Astrocyte (in vitro differentiated cells and primary cell): ENCODE measurements around the gene RDH13. TPM values are rescaled to one million over a fixed set of nuclear protein-coding genes. Genes with fewer than 3 reads are reported as not detected.

Experiments used
- DNase-seq: peaks from one replicate; pipeline ENCODE4 v3.0.0-alpha.2; 2010; ENCODE audit warnings: low read depth
- FAIRE-seq: peaks from 2 replicates; lab custom pipeline; 2011; peaks lifted over from hg19 to GRCh38; lab: Jason Lieb, UNC
- H2AFZ ChIP-seq: 2 replicates; pipeline ENCODE4 v1.6.0; 2012; ENCODE audit warnings: low read depth, low read length, inconsistent platforms
- H3K27ac ChIP-seq: 2 replicates; pipeline ENCODE4 v1.5.1; 2011; ENCODE audit warnings: low read depth, low read length, inconsistent platforms
- H3K27me3 ChIP-seq: 2 replicates; pipeline ENCODE4 v1.6.0; 2011; ENCODE audit warnings: low read length, inconsistent platforms; ENCODE audit not compliant: insufficient read depth
- H3K36me3 ChIP-seq: 2 replicates; pipeline ENCODE4 v1.5.1; 2011; ENCODE audit warnings: low read length, inconsistent platforms; ENCODE audit not compliant: insufficient read depth
- H3K4me1 ChIP-seq: 2 replicates; pipeline ENCODE4 v1.5.1; 2011; ENCODE audit warnings: low read length, inconsistent platforms; ENCODE audit not compliant: insufficient read depth
- H3K4me2 ChIP-seq: 2 replicates; pipeline ENCODE4 v1.6.0; 2012; ENCODE audit warnings: low read length, inconsistent platforms
- H3K4me3 ChIP-seq: 2 replicates; pipeline ENCODE4 v1.5.1; 2011; ENCODE audit warnings: low read depth, mild to moderate bottlenecking, low read length, inconsistent platforms; ENCODE audit not compliant: insufficient read depth
- H3K79me2 ChIP-seq: 2 replicates; pipeline ENCODE4 v1.6.0; 2012; ENCODE audit warnings: mild to moderate bottlenecking, low read length, inconsistent platforms; ENCODE audit not compliant: insufficient read depth
- H3K9ac ChIP-seq: 2 replicates; pipeline ENCODE4 v1.6.0; 2012; ENCODE audit warnings: mild to moderate bottlenecking, low read length, inconsistent platforms
- H3K9me3 ChIP-seq: 2 replicates; pipeline ENCODE4 v1.5.1; 2012; ENCODE audit warnings: low read depth, mild to moderate bottlenecking, low read length, inconsistent platforms; ENCODE audit not compliant: insufficient read depth
- H4K20me1 ChIP-seq: 2 replicates; pipeline ENCODE4 v1.6.0; 2012; ENCODE audit warnings: low read length, inconsistent platforms; ENCODE audit not compliant: insufficient read depth
- H3K27ac Mint-ChIP-seq: one replicate; pipeline ENCODE4 v1.8.0; 2021; ENCODE audit warnings: mild to moderate bottlenecking, mixed read lengths; ENCODE audit not compliant: unreplicated experiment
- H3K27me3 Mint-ChIP-seq: one replicate; pipeline ENCODE4 v1.8.0; 2021; ENCODE audit warnings: low read depth, mixed read lengths; ENCODE audit not compliant: unreplicated experiment
- H3K36me3 Mint-ChIP-seq: one replicate; pipeline ENCODE4 v1.8.0; 2021; ENCODE audit warnings: low read depth, mixed read lengths; ENCODE audit not compliant: unreplicated experiment
- H3K4me1 Mint-ChIP-seq: one replicate; pipeline ENCODE4 v1.8.0; 2021; ENCODE audit warnings: low read depth, mixed read lengths; ENCODE audit not compliant: unreplicated experiment
- H3K4me3 Mint-ChIP-seq: one replicate; pipeline ENCODE4 v1.8.0; 2021; ENCODE audit warnings: mild to moderate bottlenecking, moderate library complexity, mixed read lengths; ENCODE audit not compliant: unreplicated experiment
- H3K9me3 Mint-ChIP-seq: one replicate; pipeline ENCODE4 v1.8.0; 2021; ENCODE audit warnings: mild to moderate bottlenecking, mixed read lengths; ENCODE audit not compliant: unreplicated experiment
- CTCF ChIP-seq: IDR thresholded peaks from 2 replicates; pipeline ENCODE4 v1.5.1; 2011; ENCODE audit warnings: low read depth, mild to moderate bottlenecking, inconsistent platforms, low read length, moderate library complexity; ENCODE audit not compliant: insufficient read depth
- EZH2 ChIP-seq: IDR thresholded peaks from 2 replicates; pipeline ENCODE4 v1.6.1; 2012; ENCODE audit warnings: mild to moderate bottlenecking, low read length, inconsistent platforms; ENCODE audit not compliant: insufficient read depth
- total RNA-seq: library from RNA; stranded (reverse); gene quantifications from 2 replicates; pipeline ENCODE4 v1.2.1, GENCODE V29; 2021

Gene RDH13
- total RNA-seq, 1 donor from 2014 or later: 22.6 TPM

GRCh38 chr19:55101261-55101660, 38.3 kb upstream of the RDH13 start:
- Mint-ChIP-seq H3K9me3 (peaks cover 2% of the 10 kb centered on the region), H3K36me3 (peaks cover 20% of the 10 kb centered on the region), H3K4me3 (no peak overlapping the region), H3K4me1 (no peaks in the 10 kb centered on the region), H3K27ac (no peak overlapping the region), H3K27me3 (no peaks in the 10 kb centered on the region)
- no peak for TF ChIP-seq CTCF
- H3K4me3 ChIP-seq: no peak overlapping the region
- H3K4me1 ChIP-seq: no peaks in the 10 kb centered on the region
- FAIRE-seq: no peak
- DNase-seq: no peak
- H3K36me3 ChIP-seq: peaks cover 10% of the 10 kb centered on the region
- no peak overlapping the region for H3K4me2 ChIP-seq
- peaks cover 25% of the 10 kb centered on the region for H3K79me2 ChIP-seq
- peaks cover 4% of the 10 kb centered on the region for H3K9me3 ChIP-seq
- H3K9ac ChIP-seq: no peak overlapping the region
- peaks cover 52% of the 10 kb centered on the region for H4K20me1 ChIP-seq
- no peak overlapping the region for H2AFZ ChIP-seq
- no peaks in the 10 kb centered on the region for H3K27me3 ChIP-seq
- no peak overlapping the region for H3K27ac ChIP-seq

GRCh38 chr19:55099557-55100506, 36.9 kb upstream of the RDH13 start:
- Histone ChIP-seq H3K9ac (no peak overlapping the region), H3K27me3 (no peaks in the 10 kb centered on the region), H3K9me3 (peaks cover 4% of the 10 kb centered on the region), H3K4me2 (no peak overlapping the region), H3K4me1 (no peaks in the 10 kb centered on the region), H4K20me1 (peaks cover 39% of the 10 kb centered on the region), H3K36me3 (peaks cover 10% of the 10 kb centered on the region), H3K4me3 (no peak overlapping the region), H3K79me2 (peaks cover 13% of the 10 kb centered on the region), H2AFZ (no peak overlapping the region), H3K27ac (no peak overlapping the region)
- DNase-seq (no peak), FAIRE-seq (no peak)
- Mint-ChIP-seq H3K4me3 (no peak overlapping the region), H3K4me1 (no peaks in the 10 kb centered on the region), H3K36me3 (peaks cover 20% of the 10 kb centered on the region), H3K27me3 (no peaks in the 10 kb centered on the region), H3K9me3 (peaks cover 2% of the 10 kb centered on the region), H3K27ac (no peak overlapping the region)
- TF ChIP-seq CTCF (peak; percentile 7), EZH2 (no peak)
